CD14-positive monocyte (primary cell): ENCODE data around the gene GPR55. TPM values are rescaled to one million over a fixed set of nuclear protein-coding genes. Genes with fewer than 3 reads are reported as not detected.

ENCODE experiments used
- DNase-seq, 3 donors: peaks; one replicate each; pipeline ENCODE4 v3.0.0-alpha.2; 2011 to 2022
- H2AFZ ChIP-seq: 2 replicates; pipeline ENCODE4 v1.6.0; 2012; ENCODE audit warnings: mild to moderate bottlenecking, low read depth, low read length, inconsistent platforms; ENCODE audit not compliant: insufficient read depth, poor library complexity, severe bottlenecking
- H3K27ac ChIP-seq, 2 donors: 1 replicate in 1 of 2; 2 replicates in 1 of 2; pipeline ENCODE4 v1.5.1; 2012 to 2013; ENCODE audit warnings: low read length in 2 of 2, control low read depth in 1 of 2, inconsistent platforms in 1 of 2, low read depth in 1 of 2, mild to moderate bottlenecking in 1 of 2
- H3K27me3 ChIP-seq, 2 donors: one replicate each; pipeline versions ENCODE4 v1.6.0 to v1.6.1; 2011 to 2013; ENCODE audit warnings: low read length in 2 of 2; ENCODE audit not compliant: control insufficient read depth in 2 of 2, insufficient read depth in 2 of 2
- H3K36me3 ChIP-seq, 2 donors: replicated peaks in 1 of 2; 1 replicate in 1 of 2; 2 replicates in 1 of 2; pipeline versions ENCODE4 v1.5.1 to v1.6.1; 2012 to 2013; ENCODE audit warnings: low read length in 2 of 2, control low read depth in 1 of 2, inconsistent platforms in 1 of 2, mild to moderate bottlenecking in 1 of 2; ENCODE audit not compliant: insufficient read depth in 2 of 2, control insufficient read depth in 1 of 2
- H3K4me1 ChIP-seq, 2 donors: 1 replicate in 1 of 2; 2 replicates in 1 of 2; pipeline versions ENCODE4 v1.5.1 to v1.6.1; 2012 to 2013; ENCODE audit warnings: low read length in 2 of 2, control low read depth in 1 of 2, inconsistent platforms in 1 of 2, mild to moderate bottlenecking in 1 of 2, moderate library complexity in 1 of 2; ENCODE audit not compliant: insufficient read depth in 2 of 2, control insufficient read depth in 1 of 2
- H3K4me2 ChIP-seq: replicated peaks from 2 replicates; pipeline ENCODE3; 2012; ENCODE audit warnings: low read length, moderate library complexity, mild to moderate bottlenecking; ENCODE audit not compliant: poor library complexity, severe bottlenecking; ENCODE audit errors: extremely low read depth
- H3K4me3 ChIP-seq, 3 experiments: fragments of 200-600 bp in 1 of 3; sonication (generic) in 1 of 3; replicated peaks in 1 of 3; 1 replicate in 2 of 3; 2 replicates in 1 of 3; pipeline ENCODE4 v1.5.1; 2011 to 2013; ENCODE audit warnings: low read length in 3 of 3, mild to moderate bottlenecking in 3 of 3, control low read depth in 2 of 3, low read depth in 2 of 3, inconsistent platforms in 1 of 3, moderate library complexity in 1 of 3
- H3K79me2 ChIP-seq: 2 replicates; pipeline ENCODE4 v1.6.0; 2012; ENCODE audit warnings: mild to moderate bottlenecking, control low read depth, inconsistent platforms, low read length, moderate library complexity; ENCODE audit not compliant: insufficient read depth
- H3K9ac ChIP-seq: 2 replicates; pipeline ENCODE4 v1.6.0; 2017; ENCODE audit warnings: low read length, mild to moderate bottlenecking; ENCODE audit not compliant: insufficient read depth, poor library complexity, severe bottlenecking
- H3K9me3 ChIP-seq, 2 donors: replicated peaks in 1 of 2; 1 replicate in 1 of 2; 2 replicates in 1 of 2; pipeline versions ENCODE4 v1.5.1 to v1.6.1; 2012 to 2013; ENCODE audit warnings: low read length in 2 of 2, control low read depth in 1 of 2; ENCODE audit not compliant: control insufficient read depth in 1 of 2, insufficient read depth in 1 of 2
- H4K20me1 ChIP-seq: 2 replicates; pipeline ENCODE4 v1.6.0; 2012; ENCODE audit warnings: mild to moderate bottlenecking, low read length, control low read depth, moderate library complexity; ENCODE audit not compliant: insufficient read depth
- H3K27ac Mint-ChIP-seq, 7 donors: one replicate each; pipeline ENCODE4 v1.8.0; 2020; ENCODE audit warnings: mild to moderate bottlenecking in 7 of 7, mixed read lengths in 7 of 7, moderate library complexity in 6 of 7, inconsistent platforms in 2 of 7
- H3K27me3 Mint-ChIP-seq, 3 donors: one replicate each; pipeline ENCODE4 v1.8.0; 2021 to 2022; ENCODE audit warnings: low read depth in 3 of 3, mild to moderate bottlenecking in 3 of 3, mixed read lengths in 3 of 3, moderate library complexity in 3 of 3, inconsistent platforms in 1 of 3
- H3K36me3 Mint-ChIP-seq, 2 donors: one replicate each; pipeline ENCODE4 v1.8.0; 2020; ENCODE audit warnings: mixed read lengths in 2 of 2, inconsistent platforms in 1 of 2, mild to moderate bottlenecking in 1 of 2
- H3K4me1 Mint-ChIP-seq: one replicate; pipeline ENCODE4 v1.8.0; 2020; ENCODE audit warnings: mild to moderate bottlenecking, mixed read lengths
- H3K4me3 Mint-ChIP-seq, 2 donors: one replicate each; pipeline ENCODE4 v1.8.0; 2020; ENCODE audit warnings: mild to moderate bottlenecking in 2 of 2, mixed read lengths in 2 of 2, moderate library complexity in 1 of 2
- H3K9me3 Mint-ChIP-seq, 7 donors: one replicate each; pipeline ENCODE4 v1.8.0; 2020 to 2022; ENCODE audit warnings: mixed read lengths in 7 of 7, mild to moderate bottlenecking in 6 of 7, moderate library complexity in 6 of 7, inconsistent platforms in 2 of 7
- CTCF ChIP-seq: fragments of 200-600 bp; IDR thresholded peaks from one replicate; pipeline ENCODE4 v1.8.0; 2022; ENCODE audit warnings: antibody characterized with exemption, mild to moderate bottlenecking
- WGBS: methylation state at CpG from one replicate; pipeline ENCODE4 v1.1.5; 2013; ENCODE audit warnings: missing lambda C conversion rate; ENCODE audit not compliant: insufficient coverage; 5-methylcytosine and 5-hydroxymethylcytosine counted together
- intact Hi-C, 2 donors: fragments of 100-400 bp; cut with micrococcal nuclease; formaldehyde crosslinking; loops; one replicate each; pipeline versions ENCODE4 v1.15.0 to v1.15.1; 2023
- polyA plus RNA-seq, 3 donors: library from polyadenylated mRNA; depleted of rRNA in 1 of 3; unstranded in 2 of 3; stranded (reverse) in 1 of 3; fragments of 300-500 nt in 2 of 3; fragments of >200 nt in 1 of 3; fragmentation: Illumina TruSeq in 2 of 3; gene quantifications; 1 replicate in 2 of 3; 2 replicates in 1 of 3; pipeline ENCODE4 v1.2.3, GENCODE V29; 2012 to 2021

GPR55 gene
- polyA plus RNA-seq, 3 donors, result 0.11 to 0.12 TPM; not detected in 1

- Histone ChIP-seq H3K27ac (no peak overlapping the region), H3K4me3 (no peak overlapping the region), H3K36me3 (no peaks in the 10 kb centered on the region), H2AFZ (no peak overlapping the region), H4K20me1 (no peaks in the 10 kb centered on the region), H3K27me3 (no peaks in the 10 kb centered on the region), H3K4me2 (no peak overlapping the region), H3K79me2 (no peaks in the 10 kb centered on the region), H3K9me3 (no peaks in the 10 kb centered on the region), H3K9ac (no peak overlapping the region), H3K4me1 (peaks cover 19% of the 10 kb centered on the region in 2 donors)
- Mint-ChIP-seq H3K4me1 (peaks cover 23% of the 10 kb centered on the region), H3K36me3 (no peaks in the 10 kb centered on the region), H3K27ac (no peak overlapping the region), H3K9me3 (no peaks in the 10 kb centered on the region), H3K4me3 (no peak overlapping the region), H3K27me3 (peaks cover 0 to 3% (median 1%) of the 10 kb centered on the region in 3 donors)
- intact Hi-C loops, result no loop called here
- no peak for TF ChIP-seq CTCF
- WGBS, result 91% methylated on average over 4 of the region's 7 CpGs
- DNase-seq, result no peak
Measured at GRCh38 chr2:230946429-230947234, 21.6 kb upstream of the GPR55 start.

GRCh38 chr2:230944757-230945372, 19.8 kb upstream of the GPR55 start:
- intact Hi-C loops, result no loop called here
- WGBS, result over 99% methylated on average over 17 of the region's 21 CpGs
- no peaks in the 10 kb centered on the region for H4K20me1 ChIP-seq

More at GRCh38 chr2:230944757-230945372, 19.8 kb upstream of the GPR55 start:
- H3K79me2 ChIP-seq, result no peaks in the 10 kb centered on the region
- Mint-ChIP-seq H3K27ac (no peak overlapping the region), H3K27me3 (peaks cover 0 to 1% (median 0%) of the 10 kb centered on the region in 3 donors), H3K4me1 (peaks cover 23% of the 10 kb centered on the region), H3K9me3 (no peaks in the 10 kb centered on the region), H3K4me3 (no peak overlapping the region), H3K36me3 (no peaks in the 10 kb centered on the region)
- no peak overlapping the region for H2AFZ ChIP-seq
- no peaks in the 10 kb centered on the region for H3K9me3 ChIP-seq
- no peak overlapping the region for H3K9ac ChIP-seq
- no peak overlapping the region for H3K4me2 ChIP-seq
- TF ChIP-seq CTCF, result no peak
- no peak overlapping the region for H3K27ac ChIP-seq
- peaks cover 19% of the 10 kb centered on the region in 2 donors for H3K4me1 ChIP-seq
- no peaks in the 10 kb centered on the region for H3K27me3 ChIP-seq
- no peak for DNase-seq
- no peaks in the 10 kb centered on the region for H3K36me3 ChIP-seq
- H3K4me3 ChIP-seq, result no peak overlapping the region
